GM19468 (cell line): ENCODE data around the gene FBXW8.

ENCODE experiments used
- ATAC-seq: cut with Tn5 transposase; IDR thresholded peaks from one replicate; pipeline ENCODE4 v1.9.1; 2021; ENCODE audit warnings: mild to moderate bottlenecking, moderate library complexity, moderate number of reproducible peaks; ENCODE audit not compliant: unreplicated experiment; ENCODE audit errors: extremely low read depth

The FBXW8 gene

DNA sequence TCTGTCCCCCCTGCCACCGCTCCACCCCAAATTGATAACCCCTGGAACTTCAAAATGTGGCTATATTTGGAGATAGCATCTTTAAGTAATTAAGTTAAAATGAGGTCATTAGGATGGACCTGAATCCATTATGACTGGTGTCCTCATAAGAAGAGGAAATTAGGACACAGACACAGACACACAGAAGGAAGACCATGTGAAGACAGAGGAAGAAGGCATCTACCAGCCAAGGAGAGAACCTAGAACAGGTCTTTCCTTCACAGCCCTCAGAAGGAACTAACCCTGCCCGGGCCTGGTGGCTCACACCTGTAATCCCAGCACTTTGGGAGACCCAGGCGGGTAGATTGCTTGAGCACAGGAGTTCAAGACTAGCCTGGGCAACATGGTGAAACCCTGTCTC lies 25.9 kb upstream of the FBXW8 start:
- no peak for ATAC-seq

DNA sequence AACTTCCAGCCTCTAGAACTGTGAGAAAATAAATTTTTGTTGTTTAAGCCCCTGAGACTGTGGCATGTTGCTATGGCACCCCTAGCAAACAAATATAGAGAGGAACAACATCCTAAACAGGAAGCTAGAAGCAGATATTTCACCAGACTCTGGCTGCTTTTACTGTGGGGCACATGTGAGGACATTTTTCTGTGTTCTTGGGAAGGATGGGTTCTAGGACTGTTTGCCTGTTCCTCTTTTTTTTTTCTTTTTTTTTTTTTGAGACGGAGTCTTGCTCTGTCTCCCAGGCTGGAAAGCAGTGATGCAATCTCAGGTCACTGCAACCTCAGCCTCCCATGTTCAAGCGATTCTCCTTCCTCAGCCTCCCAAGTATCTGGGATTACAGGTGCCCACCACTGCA lies 25.3 kb upstream of the FBXW8 start:
- no peak for ATAC-seq

DNA sequence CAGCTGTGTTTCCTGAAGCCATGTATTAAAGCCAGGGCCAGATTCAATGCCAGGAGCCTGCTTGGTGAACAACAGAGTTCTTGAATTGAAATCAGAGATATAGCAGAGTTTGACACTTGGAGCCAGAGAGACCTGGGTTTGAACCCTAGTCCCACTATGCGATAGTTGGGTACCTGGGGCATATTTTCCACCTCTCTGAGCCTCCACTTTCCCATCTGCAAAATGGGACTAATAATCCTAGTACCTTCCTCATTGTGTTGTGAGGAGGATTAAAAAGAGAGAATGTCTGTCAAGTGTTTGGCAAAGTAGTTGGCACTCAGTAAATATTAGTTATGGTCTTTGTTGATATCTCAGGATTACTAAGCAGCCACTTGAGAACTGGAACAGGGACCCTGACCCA lies 23.5 kb upstream of the FBXW8 start:
- ATAC-seq: no peak

DNA sequence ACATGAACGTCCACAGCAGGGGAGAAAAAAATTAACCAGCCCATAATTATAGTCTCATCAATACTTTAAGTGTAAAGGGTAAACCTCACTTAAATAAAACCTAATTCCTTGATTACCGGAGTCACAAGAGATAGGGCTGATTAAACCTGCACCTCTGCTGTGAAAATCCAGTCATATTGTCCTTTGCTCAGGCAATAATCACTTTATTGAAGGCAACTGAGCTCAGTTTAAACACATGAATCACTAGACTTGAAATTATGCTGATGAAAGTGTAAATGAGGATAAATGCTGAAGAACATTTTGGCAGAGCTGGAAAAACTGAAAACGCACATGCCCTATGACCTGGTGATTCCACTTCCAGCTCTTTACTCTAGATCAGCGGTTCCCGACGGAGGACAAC lies 22.9 kb upstream of the FBXW8 start:
- ATAC-seq: no peak

DNA sequence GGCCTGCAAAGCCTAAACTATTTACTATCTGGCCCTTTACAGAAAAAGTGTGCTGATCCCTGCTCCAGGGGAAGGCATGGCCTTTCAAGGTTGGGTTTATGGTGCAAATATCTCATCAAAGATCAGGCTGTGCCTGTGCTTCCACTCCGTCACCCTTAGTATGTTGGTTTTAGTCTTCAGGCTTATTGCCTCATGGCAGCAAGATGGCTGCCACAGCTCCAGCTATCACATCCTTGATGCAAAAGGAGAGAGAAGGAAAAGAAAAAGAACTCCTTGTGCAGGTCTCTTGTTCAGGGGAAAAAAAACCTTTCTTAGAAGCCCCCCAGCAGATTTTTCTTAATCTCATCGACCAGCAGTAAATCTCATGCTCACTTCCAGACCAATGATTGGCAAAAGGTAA lies 20.4 kb upstream of the FBXW8 start:
- no peak for ATAC-seq

DNA sequence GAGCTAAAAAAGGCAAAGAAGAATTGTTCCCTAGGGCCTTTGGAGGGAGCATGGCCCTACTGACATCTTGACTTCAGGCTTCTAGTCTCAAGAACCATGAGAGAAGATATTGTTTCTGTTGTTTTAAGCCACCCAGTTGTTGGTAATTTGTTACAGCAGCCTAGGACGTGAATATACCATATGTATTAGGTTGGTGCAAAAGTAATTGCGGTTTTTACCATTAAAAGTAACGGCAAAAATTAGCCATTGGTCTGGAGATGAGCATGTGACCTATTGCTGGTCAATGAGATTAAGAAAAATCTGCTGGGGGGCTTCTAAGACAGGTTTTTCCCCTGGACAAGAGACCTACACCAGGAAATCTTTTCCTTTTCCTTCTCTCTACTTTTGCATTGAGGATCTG lies 19.7 kb upstream of the FBXW8 start:
- no peak for ATAC-seq

DNA sequence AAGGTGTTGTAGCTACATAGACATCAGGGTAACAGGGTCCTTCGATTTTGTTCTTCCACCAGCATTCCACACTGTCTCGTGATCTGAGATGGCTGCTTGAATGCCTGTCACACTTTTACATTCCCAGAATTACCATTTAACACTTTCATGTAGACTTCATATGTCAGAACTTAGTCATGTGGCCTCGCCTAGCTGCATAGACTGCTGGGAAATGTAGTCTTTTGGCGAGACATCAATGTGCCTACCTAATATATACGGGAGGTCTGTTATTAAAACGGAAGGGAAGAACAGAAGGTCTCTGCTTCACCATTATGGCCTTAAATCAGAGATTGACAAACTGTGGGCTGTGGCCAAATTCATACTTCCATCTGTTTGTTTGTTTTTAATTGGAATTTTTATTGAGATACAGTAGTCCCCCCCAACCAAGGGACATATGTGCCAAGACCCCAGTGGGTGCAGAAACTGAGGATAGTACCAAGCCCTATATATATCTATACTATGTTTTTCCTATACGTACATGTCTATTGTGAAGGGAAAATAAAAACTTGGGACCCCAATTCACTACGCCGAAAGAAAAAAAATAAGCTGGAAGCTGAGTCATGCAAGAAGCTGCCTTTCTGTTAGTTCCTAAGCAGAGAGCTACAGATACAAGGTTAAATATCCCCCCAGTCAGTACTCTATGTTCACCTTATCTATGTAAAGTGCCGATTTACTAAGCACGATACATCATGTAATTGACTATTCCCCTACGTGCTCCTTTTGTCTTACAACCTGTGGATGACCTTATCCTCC lies 18.2 kb upstream of the FBXW8 start:
- no peak for ATAC-seq

DNA sequence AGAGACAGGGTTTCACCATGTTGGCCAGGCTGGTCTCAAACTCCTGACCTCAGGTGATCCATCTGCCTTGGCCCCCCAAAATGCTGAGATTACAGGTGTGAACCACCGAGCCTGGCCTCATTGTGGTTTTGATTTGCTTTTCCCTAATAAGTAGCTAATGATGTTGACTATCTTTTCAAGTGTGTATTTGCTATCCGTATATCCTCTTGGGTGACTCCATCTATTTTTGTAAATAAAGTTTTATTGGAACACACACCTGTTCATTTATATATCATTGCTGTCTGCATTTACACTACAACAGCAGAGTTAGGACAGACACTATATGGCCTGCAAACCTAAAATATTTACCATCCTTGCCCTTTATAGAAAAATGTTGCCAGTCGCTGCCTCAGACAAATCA lies 15.8 kb upstream of the FBXW8 start:
- ATAC-seq: no peak

DNA sequence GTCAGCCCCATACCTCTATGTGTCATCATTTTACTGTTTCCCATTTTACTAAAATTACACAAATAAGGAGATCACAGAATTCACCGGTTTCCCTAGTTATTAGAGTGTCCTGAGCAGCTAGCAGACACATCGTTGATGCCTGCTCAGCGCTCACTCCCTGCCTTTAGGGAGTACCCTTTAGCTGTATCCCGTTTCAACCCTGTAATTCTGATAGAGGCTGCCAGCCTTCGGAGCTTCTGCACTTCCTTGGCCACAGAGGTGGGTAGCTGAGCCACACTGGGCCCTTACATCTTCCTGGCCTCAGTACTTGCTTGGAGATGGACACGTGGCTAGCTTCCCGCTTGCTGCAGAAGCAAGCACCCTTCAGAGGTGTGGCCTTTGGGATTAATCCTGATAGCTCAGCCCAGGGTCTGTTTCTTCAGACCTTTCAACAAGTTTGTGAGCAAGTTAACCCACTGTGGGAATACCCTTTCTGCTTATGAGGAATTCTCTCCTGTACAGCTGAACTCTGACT lies 14.3 kb upstream of the FBXW8 start:
- ATAC-seq: no peak

DNA sequence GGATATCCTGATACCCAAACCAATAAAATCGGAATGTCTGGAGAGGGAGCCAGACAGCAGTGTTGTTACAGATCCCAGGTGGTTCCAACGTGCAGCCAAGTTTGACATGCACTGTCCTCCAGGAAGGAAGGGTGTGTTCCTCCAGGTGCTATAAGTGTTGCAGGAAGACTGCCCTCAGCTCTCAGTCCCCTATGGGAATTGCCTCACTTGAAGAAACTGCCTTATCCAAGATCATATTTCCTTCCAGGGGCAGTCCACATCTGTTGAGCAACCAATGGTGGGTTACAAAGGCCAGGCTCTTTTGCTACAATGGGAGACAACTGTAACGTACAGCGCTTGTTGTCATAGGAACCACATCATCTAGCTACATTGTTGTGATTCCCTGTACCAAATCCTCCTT lies 13.3 kb upstream of the FBXW8 start:
- ATAC-seq: no peak

DNA sequence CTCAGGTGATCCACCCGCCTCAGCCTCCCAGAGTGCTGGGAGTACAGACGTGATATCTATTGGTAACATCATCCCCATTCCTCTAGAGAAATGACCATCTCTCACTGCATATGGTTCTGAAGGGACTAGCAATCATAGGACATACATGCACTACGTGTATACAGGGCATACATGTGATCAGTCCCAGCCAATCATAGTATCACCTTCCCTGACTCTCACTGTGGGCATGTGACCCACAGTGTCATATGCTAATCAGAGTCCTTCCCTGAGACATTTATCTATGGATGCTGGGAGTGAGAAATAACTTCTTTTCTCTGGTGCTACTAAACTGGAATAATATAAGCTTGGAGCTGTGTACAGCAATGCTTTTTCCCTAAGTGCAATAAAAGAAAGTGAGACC lies 12.1 kb upstream of the FBXW8 start:
- ATAC-seq: no peak

DNA sequence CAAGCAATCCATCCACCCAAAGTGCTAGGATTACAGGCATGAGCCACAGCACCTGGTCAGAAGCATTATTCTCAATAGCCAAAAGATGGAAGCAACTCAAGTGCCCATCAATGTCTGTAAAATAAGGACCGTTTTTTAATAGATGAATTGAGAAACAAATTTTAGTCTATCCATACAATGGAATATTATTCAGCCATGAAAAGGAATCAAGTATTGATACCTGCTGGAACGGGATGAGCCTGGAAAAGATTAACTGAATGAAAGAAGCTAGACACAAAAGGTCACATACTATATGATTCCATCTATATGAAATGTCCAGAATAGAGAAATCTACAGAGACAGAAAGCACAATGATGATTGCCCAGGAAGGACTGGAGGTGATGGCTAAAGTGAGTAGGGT lies 9.1 kb upstream of the FBXW8 start:
- ATAC-seq: no peak

DNA sequence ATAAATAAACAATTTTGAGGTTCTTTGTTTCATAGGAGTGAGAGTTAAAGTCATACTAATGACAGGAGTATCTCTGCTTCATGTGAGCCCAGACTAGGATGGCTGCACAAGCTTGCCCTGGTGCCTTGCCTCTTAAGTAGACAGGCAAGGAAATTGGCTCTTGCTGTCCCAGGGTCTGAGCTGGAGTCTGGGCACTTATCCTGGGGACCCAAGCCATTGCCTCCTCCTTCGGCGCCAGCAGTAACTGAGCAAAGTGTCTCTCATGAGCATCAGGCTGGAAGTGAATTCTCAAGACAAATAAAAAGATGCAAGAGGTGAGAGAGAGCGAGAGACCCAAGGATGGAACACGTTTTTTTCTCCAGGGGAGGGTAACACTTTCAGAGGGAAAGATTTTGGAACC lies 6.9 kb upstream of the FBXW8 start:
- ATAC-seq: no peak

DNA sequence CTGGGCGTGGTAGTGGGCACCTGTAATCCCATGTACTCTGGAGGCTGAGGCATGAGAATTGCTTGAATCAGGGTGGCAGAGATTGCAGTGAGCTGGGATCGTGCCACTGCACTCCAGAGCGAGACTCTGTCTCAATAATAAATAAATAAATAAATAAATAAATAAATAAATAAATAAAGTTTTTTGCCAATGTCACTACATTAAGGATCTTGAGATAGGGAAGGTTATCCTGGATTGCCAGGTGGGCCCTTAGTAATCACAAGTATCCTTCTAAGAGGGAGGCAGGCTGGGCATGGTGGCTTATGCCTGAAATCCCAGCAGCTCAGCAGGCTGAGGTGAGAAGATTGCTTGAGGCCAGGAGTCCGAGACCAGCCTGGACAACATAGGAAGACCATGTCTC lies 4.5 kb upstream of the FBXW8 start:
- no peak for ATAC-seq

DNA sequence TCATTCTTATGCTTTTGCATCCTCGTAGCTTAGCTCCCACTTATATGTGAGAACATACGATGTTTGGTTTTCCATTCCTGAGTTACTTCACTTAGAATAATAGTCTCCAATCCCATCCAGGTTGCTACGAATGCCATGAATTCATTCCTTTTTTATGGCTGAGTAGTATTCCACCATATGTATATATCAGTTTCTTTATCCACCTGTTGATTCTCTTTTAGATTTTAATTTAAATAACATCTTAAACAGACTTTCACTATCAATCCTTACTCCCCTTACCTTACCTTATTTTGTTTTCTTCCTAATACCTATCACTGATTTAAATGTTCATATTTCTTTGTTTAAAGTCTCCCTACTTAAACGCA lies 488 bp upstream of the FBXW8 start:
- no peak for ATAC-seq

DNA sequence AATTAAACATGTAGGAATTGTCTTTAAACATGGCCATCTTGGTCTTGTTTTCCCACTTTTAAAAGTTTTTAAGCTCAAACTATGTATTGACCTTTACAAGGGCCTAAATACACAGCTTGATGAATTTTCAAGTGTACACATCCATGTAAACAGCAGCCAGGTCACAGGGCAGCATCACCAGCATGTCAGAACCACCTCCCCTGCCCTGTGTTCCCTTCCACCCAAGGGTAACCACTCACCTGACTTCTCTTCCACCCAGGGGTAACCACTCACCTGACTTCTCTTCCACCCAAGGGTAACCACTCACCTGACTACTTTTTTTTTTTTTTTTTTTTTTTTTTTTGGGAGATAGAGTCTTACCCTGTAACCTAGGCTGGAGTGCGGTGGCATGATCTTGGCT lies 4.6 kb downstream of the FBXW8 start:
- ATAC-seq: no peak

DNA sequence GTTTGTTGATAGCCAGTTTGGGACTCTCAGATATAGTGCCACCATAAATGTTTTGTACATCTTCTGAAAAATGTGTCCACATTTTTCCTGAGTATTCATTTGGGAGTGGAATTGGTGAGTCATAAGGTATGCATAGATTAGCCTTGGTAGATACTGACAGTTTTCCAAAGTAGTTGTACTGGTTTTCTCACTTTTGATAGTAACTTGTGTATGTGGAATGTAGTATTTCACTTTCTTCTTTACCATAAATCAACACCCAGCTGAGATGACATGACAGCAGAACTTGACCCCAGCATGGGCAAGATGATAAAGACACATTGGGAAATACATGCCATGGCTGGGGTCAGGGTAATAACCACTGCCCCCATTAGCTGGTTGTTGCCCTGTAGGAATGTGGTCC lies 5.4 kb downstream of the FBXW8 start:
- ATAC-seq: no peak

DNA sequence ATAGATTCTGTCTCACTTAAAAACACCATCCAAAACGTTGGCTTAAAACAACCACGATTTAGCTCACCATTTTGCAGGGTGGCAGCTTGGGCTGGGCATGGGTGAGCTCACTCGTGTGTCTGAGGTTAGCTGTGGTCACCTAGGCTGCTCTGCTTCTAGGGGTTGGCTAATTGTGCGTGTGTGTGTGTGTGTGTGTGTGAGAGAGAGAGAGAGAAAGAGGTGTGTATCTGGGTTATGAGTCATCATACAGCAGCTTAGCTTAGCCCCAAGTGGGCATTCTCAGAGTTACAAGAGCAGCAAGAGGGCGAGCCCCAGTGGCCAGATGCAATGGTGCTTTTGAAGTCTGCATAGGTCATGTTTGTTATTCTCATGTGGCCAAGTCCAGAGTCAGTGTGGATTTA lies 6.0 kb downstream of the FBXW8 start:
- ATAC-seq: peak; percentile 67

DNA sequence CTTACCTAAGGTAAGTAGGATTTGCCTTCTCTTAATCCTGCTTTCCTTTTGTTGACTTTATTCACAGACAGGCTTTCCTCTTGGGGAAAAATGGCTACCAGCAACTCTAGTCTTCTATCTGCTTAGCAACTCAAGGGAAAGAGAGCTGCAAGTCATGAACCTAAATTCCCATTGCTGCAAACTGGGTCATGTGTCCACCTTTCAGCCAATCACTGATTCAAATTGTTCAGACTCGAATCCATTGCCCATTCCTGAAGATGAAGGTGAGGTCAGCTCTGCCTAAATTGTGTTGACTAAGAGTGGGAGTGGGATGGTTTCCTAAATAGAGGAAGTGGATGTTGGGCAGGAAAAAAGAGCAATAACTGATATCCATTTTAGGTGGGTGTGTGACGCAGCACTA lies 7.7 kb downstream of the FBXW8 start:
- ATAC-seq: no peak

DNA sequence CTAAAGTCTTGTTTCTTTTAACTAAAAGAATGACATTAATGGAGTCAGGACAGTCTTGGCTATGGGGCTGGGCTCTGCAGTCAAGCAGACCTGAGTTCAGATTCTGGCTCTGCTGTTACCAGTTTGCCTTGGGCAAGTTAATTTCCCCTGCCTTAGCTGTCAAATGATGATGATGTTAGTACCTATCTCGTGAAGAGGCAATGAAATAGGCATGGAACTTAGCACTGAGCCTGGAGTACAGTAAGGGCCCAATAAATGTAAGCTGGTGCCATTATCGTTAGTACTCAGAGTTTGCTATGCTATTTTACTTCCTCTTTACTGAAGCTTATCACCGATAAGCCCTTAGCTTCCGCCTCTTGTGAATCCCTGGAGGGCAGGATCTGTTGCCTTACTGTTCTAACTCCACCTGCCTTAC lies 8.5 kb downstream of the FBXW8 start:
- ATAC-seq: no peak

DNA sequence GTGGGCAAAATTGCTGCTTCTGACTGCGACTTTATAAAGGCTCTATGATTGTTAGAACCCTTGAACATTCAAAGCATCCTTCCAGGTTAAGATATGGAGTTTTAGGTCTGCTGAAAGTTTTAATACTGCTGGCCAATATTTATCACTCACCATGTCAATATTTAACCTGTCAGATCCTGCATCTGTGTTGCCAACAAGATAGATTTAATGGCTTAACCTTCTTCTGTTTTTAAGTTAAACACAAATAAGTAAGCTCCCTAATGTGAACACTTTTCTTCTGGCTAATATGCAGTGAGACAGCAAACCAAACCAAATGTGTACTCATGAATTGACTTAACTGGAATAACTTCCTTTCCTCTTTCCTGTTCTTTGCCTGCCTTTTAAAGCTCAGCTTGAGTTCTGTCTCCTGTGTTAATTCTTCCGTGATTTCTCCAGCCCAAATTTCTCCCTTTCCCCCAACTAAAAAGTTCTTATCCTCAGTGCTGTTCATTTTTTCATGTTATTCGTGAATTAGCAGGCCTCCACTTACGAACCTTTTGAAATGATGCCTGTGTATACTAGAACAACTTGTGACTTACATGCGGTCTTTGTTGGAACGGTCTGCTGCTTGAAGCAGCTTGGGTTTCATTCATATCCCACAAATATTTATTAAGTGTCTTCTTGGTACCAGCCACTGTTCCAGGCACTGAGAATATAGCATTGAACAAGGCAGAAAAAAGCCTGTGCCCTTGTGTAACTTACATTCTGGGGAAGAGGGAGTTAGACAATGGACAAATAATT lies 9.1 kb downstream of the FBXW8 start:
- ATAC-seq: no peak

DNA sequence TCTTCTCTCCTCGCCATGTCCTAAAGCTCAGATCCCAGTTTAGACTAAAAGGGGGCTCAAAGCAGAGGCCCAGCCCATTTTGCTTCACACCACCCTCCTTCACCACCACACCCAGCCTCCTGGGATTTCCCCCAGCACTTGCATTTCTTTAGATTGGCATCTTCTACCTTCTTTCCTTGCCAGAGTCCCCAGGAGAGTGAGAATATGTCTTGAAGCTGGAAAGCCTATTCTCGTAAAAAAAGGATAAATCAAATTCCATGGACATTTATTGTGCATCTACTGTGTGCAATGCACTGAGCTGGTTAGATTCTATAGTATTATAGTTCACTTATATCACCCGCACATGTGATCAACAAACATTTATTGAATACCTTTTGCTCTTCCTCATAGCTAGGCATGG lies 10.2 kb downstream of the FBXW8 start:
- ATAC-seq: no peak
